Loucy (cell line): Measurements from ENCODE around the gene TMSB4X.

Experiments used
- EZH2phosphoT487 ChIP-seq: fragments of 200-600 bp; IDR thresholded peaks from 2 replicates; pipeline ENCODE4 v1.6.1; 2018; ENCODE audit warnings: antibody characterized with exemption, mild to moderate bottlenecking, moderate library complexity, borderline replicate concordance
- TF ChIP-seq, protein P1 (sequence below): fragments of 200-600 bp; sonication (generic); conservative IDR thresholded peaks from 2 replicates; pipeline ENCODE4 v1.5.1; 2014; ENCODE audit warnings: mild to moderate bottlenecking, antibody characterized with exemption, low read length

DNA sequence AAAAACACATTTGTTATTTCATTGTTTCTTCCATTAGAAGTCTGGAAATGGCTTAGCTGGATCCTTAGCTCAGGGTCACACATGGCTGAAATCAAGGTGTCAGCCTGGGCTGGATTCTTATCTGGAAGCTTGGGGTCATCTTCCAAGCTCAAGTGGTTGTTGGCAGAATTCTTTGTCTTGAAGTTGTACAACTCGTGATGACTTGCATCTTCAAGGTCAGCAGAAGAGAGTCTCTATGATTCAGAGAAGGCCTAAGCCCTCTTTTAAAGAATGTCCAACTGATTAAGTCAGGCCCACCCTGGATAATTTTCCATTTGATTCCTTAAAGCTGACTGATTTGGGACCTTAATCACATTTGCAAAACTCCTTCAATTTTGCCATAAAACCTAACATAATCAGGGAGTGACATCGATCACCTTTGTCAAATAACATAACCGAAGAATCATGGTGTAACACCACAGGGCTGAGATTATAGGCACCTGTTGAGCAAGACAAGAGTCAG, 22.1 kb downstream of the TMSB4X start:
- TF ChIP-seq, protein P1, sequence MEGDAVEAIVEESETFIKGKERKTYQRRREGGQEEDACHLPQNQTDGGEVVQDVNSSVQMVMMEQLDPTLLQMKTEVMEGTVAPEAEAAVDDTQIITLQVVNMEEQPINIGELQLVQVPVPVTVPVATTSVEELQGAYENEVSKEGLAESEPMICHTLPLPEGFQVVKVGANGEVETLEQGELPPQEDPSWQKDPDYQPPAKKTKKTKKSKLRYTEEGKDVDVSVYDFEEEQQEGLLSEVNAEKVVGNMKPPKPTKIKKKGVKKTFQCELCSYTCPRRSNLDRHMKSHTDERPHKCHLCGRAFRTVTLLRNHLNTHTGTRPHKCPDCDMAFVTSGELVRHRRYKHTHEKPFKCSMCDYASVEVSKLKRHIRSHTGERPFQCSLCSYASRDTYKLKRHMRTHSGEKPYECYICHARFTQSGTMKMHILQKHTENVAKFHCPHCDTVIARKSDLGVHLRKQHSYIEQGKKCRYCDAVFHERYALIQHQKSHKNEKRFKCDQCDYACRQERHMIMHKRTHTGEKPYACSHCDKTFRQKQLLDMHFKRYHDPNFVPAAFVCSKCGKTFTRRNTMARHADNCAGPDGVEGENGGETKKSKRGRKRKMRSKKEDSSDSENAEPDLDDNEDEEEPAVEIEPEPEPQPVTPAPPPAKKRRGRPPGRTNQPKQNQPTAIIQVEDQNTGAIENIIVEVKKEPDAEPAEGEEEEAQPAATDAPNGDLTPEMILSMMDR = no peak
- TF ChIP-seq EZH2phosphoT487 = no peak
